Gastrocnemius medialis (tissue), 4 donors: ENCODE measurements around the gene SGK1.

Source experiments
- CTCF ChIP-seq, 5 experiments: fragments of 450-650 bp in 3 of 5; fragments of 200-600 bp in 2 of 5; sonication (generic) in 2 of 5; IDR thresholded peaks in 4 of 5; conservative IDR thresholded peaks in 1 of 5; 1 replicate in 4 of 5; 2 replicates in 1 of 5; pipeline ENCODE4 v1.5.1; 2016 to 2019; ENCODE audit warnings: antibody characterized with exemption in 5 of 5, mild to moderate bottlenecking in 3 of 5, moderate library complexity in 3 of 5
- POLR2A ChIP-seq, 2 donors: fragments of 450-650 bp; IDR thresholded peaks; one replicate each; pipeline ENCODE4 v1.6.1; 2017; ENCODE audit warnings: antibody characterized with exemption in 2 of 2, mild to moderate bottlenecking in 2 of 2, moderate library complexity in 2 of 2

DNA sequence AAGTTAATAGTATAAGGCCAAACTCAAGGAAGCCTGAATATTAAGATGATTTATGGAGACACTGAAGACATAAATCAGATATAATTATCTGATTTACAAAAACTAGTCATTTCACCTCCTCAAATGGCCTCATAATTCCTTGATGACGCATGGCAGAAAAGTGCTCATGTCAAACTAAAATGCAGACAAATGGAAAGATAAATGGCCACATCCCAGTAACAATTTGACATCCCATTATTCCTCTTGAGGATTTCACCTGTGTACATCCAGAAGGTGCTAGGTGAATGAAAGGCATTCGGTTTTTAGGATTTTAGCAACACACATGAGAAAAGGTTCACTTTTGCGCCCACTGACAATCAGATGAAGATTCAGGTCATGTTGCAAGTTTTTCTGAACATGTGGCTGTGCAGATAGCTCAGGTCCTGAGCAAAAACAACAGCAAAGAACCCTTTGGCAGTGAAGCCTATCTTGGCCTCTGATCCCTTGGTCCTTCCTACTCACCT, 24.2 kb downstream of the SGK1 start:
- TF ChIP-seq CTCF (IDR thresholded peaks at IDR 0.05 in 4 of 5, conservative IDR thresholded peaks at IDR 0.05 in 1 of 5): no peak
- no peak for TF ChIP-seq POLR2A (IDR thresholded peaks at IDR 0.05)
